ENCODE data around the gene IFI27L1.

Gene IFI27L1

GRCh38 chr14:94081386-94081820 is 293 bp downstream of the IFI27L1 start:
- no peak for DNase-seq

GRCh38 chr14:94087891-94088290 is 6.8 kb downstream of the IFI27L1 start:
- no peak for DNase-seq

- no peak for DNase-seq
Observed at GRCh38 chr14:94088516-94088915, 7.4 kb downstream of the IFI27L1 start.

GRCh38 chr14:94089479-94089878 is 8.4 kb downstream of the IFI27L1 start:
- DNase-seq = no peak

- DNase-seq = no peak
Observed at GRCh38 chr14:94093418-94093817, 12.3 kb downstream of the IFI27L1 start.

GRCh38 chr14:94097091-94097490 is 16.0 kb downstream of the IFI27L1 start:
- no peak for DNase-seq

GRCh38 chr14:94098326-94098992 is 17.3 kb downstream of the IFI27L1 start:
- DNase-seq = no peak

- DNase-seq = no peak
Observed at GRCh38 chr14:94099006-94099405, 17.9 kb downstream of the IFI27L1 start.

GRCh38 chr14:94100847-94101246 is 19.7 kb downstream of the IFI27L1 start:
- DNase-seq = no peak

- DNase-seq = no peak
Observed at GRCh38 chr14:94101748-94102147, 20.6 kb downstream of the IFI27L1 start.

GRCh38 chr14:94102768-94103482 is 21.8 kb downstream of the IFI27L1 start:
- no peak for DNase-seq

- DNase-seq = no peak
Observed at GRCh38 chr14:94103554-94104150, 22.5 kb downstream of the IFI27L1 start.

- DNase-seq = no peak
Observed at GRCh38 chr14:94104731-94105130, 23.6 kb downstream of the IFI27L1 start.

- no peak for DNase-seq
Observed at GRCh38 chr14:94109915-94110250, 28.8 kb downstream of the IFI27L1 start.

- DNase-seq = no peak
Observed at GRCh38 chr14:94110552-94111181, 29.6 kb downstream of the IFI27L1 start, which contains the start of gene IFI27. IFI27 (plus strand) TSS chr14:94110736.

GRCh38 chr14:94111276-94112095 is 30.4 kb downstream of the IFI27L1 start:
- no peak for DNase-seq

- no peak for DNase-seq
Observed at GRCh38 chr14:94112513-94113063, 31.5 kb downstream of the IFI27L1 start.

- no peak for DNase-seq
Observed at GRCh38 chr14:94113073-94113472, 32.0 kb downstream of the IFI27L1 start.

- DNase-seq = peak; percentile 58
Observed at GRCh38 chr14:94113490-94113889, 32.4 kb downstream of the IFI27L1 start.

- DNase-seq = no peak
Observed at GRCh38 chr14:94113908-94114588, 32.9 kb downstream of the IFI27L1 start.

- DNase-seq = no peak
Observed at GRCh38 chr14:94114589-94115057, 33.5 kb downstream of the IFI27L1 start.
